ENCODE measurements around the gene INPP5K.

The INPP5K gene

GRCh38 chr17:1485423-1486376 lies 30.7 kb downstream of the INPP5K start:
- DNase-seq (ENCODE audit: low read depth in 2 of 2) = peak; percentile 62 to 72

GRCh38 chr17:1484676-1485422 lies 31.6 kb downstream of the INPP5K start:
- DNase-seq (ENCODE audit: low read depth in 2 of 2) = peak; percentile 32 to 56

- no peak for DNase-seq (ENCODE audit: low read depth in 2 of 2)
Observed at GRCh38 chr17:1484060-1484535, 32.3 kb downstream of the INPP5K start.

- no peak for DNase-seq (ENCODE audit: low read depth in 2 of 2)
Observed at GRCh38 chr17:1482680-1483079, 33.7 kb downstream of the INPP5K start.

GRCh38 chr17:1481736-1482135 lies 34.7 kb downstream of the INPP5K start:
- DNase-seq (ENCODE audit: low read depth in 2 of 2) = no peak

- DNase-seq (ENCODE audit: low read depth in 2 of 2) = no peak
Observed at GRCh38 chr17:1480747-1481465, 35.5 kb downstream of the INPP5K start.

- no peak for DNase-seq (ENCODE audit: low read depth in 2 of 2)
Observed at GRCh38 chr17:1478418-1478817, 38.0 kb downstream of the INPP5K start.

- DNase-seq (ENCODE audit: low read depth in 2 of 2) = no peak
Observed at GRCh38 chr17:1475321-1475854, 41.0 kb downstream of the INPP5K start.

- DNase-seq (ENCODE audit: low read depth in 2 of 2) = no peak
Observed at GRCh38 chr17:1474402-1475189, 41.8 kb downstream of the INPP5K start.

- DNase-seq (ENCODE audit: low read depth in 2 of 2) = peak; percentile 34 to 43
Observed at GRCh38 chr17:1473841-1474240, 42.6 kb downstream of the INPP5K start.

GRCh38 chr17:1473170-1473569 lies 43.2 kb downstream of the INPP5K start:
- DNase-seq (ENCODE audit: low read depth in 2 of 2) = no peak

- DNase-seq (ENCODE audit: low read depth in 2 of 2) = no peak
Observed at GRCh38 chr17:1471911-1472821, 44.2 kb downstream of the INPP5K start.

GRCh38 chr17:1471490-1471889 lies 44.9 kb downstream of the INPP5K start:
- DNase-seq (ENCODE audit: low read depth in 2 of 2) = no peak

GRCh38 chr17:1470755-1471462 lies 45.5 kb downstream of the INPP5K start:
- DNase-seq (ENCODE audit: low read depth in 2 of 2) = no peak

GRCh38 chr17:1470071-1470754 lies 46.2 kb downstream of the INPP5K start:
- no peak for DNase-seq (ENCODE audit: low read depth in 2 of 2)

- DNase-seq (ENCODE audit: low read depth in 2 of 2) = no peak
Observed at GRCh38 chr17:1469231-1469852, 47.1 kb downstream of the INPP5K start.

- DNase-seq (ENCODE audit: low read depth in 2 of 2) = no peak
Observed at GRCh38 chr17:1467898-1468492, 48.4 kb downstream of the INPP5K start.

GRCh38 chr17:1467258-1467657 lies 49.2 kb downstream of the INPP5K start:
- DNase-seq (ENCODE audit: low read depth in 2 of 2) = no peak
